PFSK-1 (cell line): ENCODE measurements around the gene DBX1. TPM values are rescaled to one million over a fixed set of nuclear protein-coding genes. Genes with fewer than 3 reads are reported as not detected.

ENCODE experiments used
- FOXP2 ChIP-seq: optimal IDR thresholded peaks from 2 replicates; pipeline ENCODE3; 2011; ENCODE audit warnings: borderline replicate concordance, control low read depth, inconsistent platforms; ENCODE audit not compliant: insufficient read depth; ENCODE audit errors: extremely low read length, extremely low read depth
- POLR2AphosphoS5 ChIP-seq: IDR thresholded peaks from 2 replicates; pipeline ENCODE4 v1.6.1; 2012; ENCODE audit warnings: low read depth, mild to moderate bottlenecking, control low read depth, low read length, moderate library complexity
- REST ChIP-seq, 2 experiments: IDR thresholded peaks; 2 replicates each; pipeline versions ENCODE4 v1.6.1 to v1.8.0; 2011 to 2012; ENCODE audit warnings: low read depth in 2 of 2, low read length in 2 of 2, control low read depth in 1 of 2, inconsistent platforms in 1 of 2, mild to moderate bottlenecking in 1 of 2, moderate library complexity in 1 of 2; ENCODE audit not compliant: insufficient read depth in 1 of 2
- SIN3A ChIP-seq: IDR thresholded peaks from 2 replicates; pipeline ENCODE4 v1.6.1; 2012; ENCODE audit warnings: mild to moderate bottlenecking, low read length, moderate library complexity, borderline replicate concordance; ENCODE audit not compliant: insufficient read depth
- TAF1 ChIP-seq: IDR thresholded peaks from 2 replicates; pipeline ENCODE4 v1.6.1; 2012; ENCODE audit warnings: low read length, control low read depth, borderline replicate concordance; ENCODE audit not compliant: insufficient read depth
- polyA plus RNA-seq: library from polyadenylated mRNA; unstranded; fragments of >200 nt; gene quantifications from one replicate; pipeline ENCODE4 v1.2.1, GENCODE V29; 2012; ENCODE audit warnings: low read depth, missing spikeins; ENCODE audit not compliant: insufficient read length

The DBX1 gene
- polyA plus RNA-seq, result not detected

GRCh38 chr11:20160425-20161229 is at the start of gene DBX1:
DBX1 (minus strand) TSS chr11:20160475; CDS start chr11:20160324, 151 bp downstream.
- no peak for TF ChIP-seq POLR2AphosphoS5
- no peak for TF ChIP-seq TAF1
- TF ChIP-seq FOXP2, result no peak
- TF ChIP-seq REST (IDR thresholded peaks at IDR 0.05; ENCODE audit: insufficient read depth in 1 of 2, low read depth in 2 of 2, low read length in 2 of 2), result no peak
- no peak for TF ChIP-seq SIN3A

GRCh38 chr11:20208622-20209111 is 48.4 kb upstream of the DBX1 start:
- no peak for TF ChIP-seq REST (IDR thresholded peaks at IDR 0.05; ENCODE audit: insufficient read depth in 1 of 2, low read depth in 2 of 2, low read length in 2 of 2)
- TF ChIP-seq SIN3A, result no peak
- TF ChIP-seq TAF1, result no peak

- TF ChIP-seq REST (IDR thresholded peaks at IDR 0.05; ENCODE audit: insufficient read depth in 1 of 2, low read depth in 2 of 2, low read length in 2 of 2) (no peak), TAF1 (no peak), SIN3A (no peak), FOXP2 (no peak), POLR2AphosphoS5 (no peak)
These were observed 47.7 kb upstream of the DBX1 start for GRCh38 chr11:20207781-20208621.

GRCh38 chr11:20205807-20206206 is 45.5 kb upstream of the DBX1 start:
- TF ChIP-seq TAF1 (no peak), FOXP2 (no peak), SIN3A (no peak), REST (IDR thresholded peaks at IDR 0.05; ENCODE audit: insufficient read depth in 1 of 2, low read depth in 2 of 2, low read length in 2 of 2) (no peak), POLR2AphosphoS5 (no peak)
